HepG2 (cell line): ENCODE measurements around the gene ATG13.

Source experiments
- CREM ChIP-seq, 2 experiments: sonication (generic) in 1 of 2; formaldehyde crosslinking in 1 of 2; IDR thresholded peaks; 2 replicates each; pipeline versions ENCODE4 v1.4.0 to v1.6.1; 2016 to 2020; ENCODE audit warnings: antibody characterized with exemption in 1 of 2, mild to moderate bottlenecking in 1 of 2, missing genetic modification reagents in 1 of 2
- MAFG ChIP-seq: sonication (generic); formaldehyde crosslinking; IDR thresholded peaks from 2 replicates; pipeline ENCODE4 v1.5.1; 2020; ENCODE audit warnings: mild to moderate bottlenecking, missing genetic modification reagents
- MTA3 ChIP-seq: sonication (generic); formaldehyde crosslinking; IDR thresholded peaks from 2 replicates; pipeline ENCODE4 v1.4.0; 2020; ENCODE audit warnings: missing genetic modification reagents
- REST ChIP-seq, 2 experiments: IDR thresholded peaks; 2 replicates each; pipeline ENCODE4 v1.6.1; 2011 to 2012; ENCODE audit warnings: low read length in 2 of 2, borderline replicate concordance in 1 of 2, low read depth in 1 of 2, mild to moderate bottlenecking in 1 of 2, moderate library complexity in 1 of 2
- ZNF660 ChIP-seq: sonication (generic); formaldehyde crosslinking; IDR thresholded peaks from 2 replicates; pipeline ENCODE4 v1.5.1; 2020; ENCODE audit warnings: mild to moderate bottlenecking, low read depth, missing genetic modification reagents, borderline replicate concordance
- ZNF83 ChIP-seq: sonication (generic); formaldehyde crosslinking; IDR thresholded peaks from 2 replicates; pipeline ENCODE4 v1.4.0; 2020; ENCODE audit warnings: missing genetic modification reagents, mild to moderate bottlenecking, borderline replicate concordance

GRCh38 chr11:46672381-46672839 lies 55.1 kb downstream of the ATG13 start:
- no peak for TF ChIP-seq CREM (IDR thresholded peaks at IDR 0.05)
- no peak for TF ChIP-seq CREM (CRISPR knock-in tag; IDR thresholded peaks at IDR 0.05)
- no peak for TF ChIP-seq MTA3
- no peak for TF ChIP-seq MAFG (CRISPR knock-in tag)
- no peak for TF ChIP-seq ZNF83 (CRISPR knock-in tag)
- TF ChIP-seq ZNF660 (CRISPR knock-in tag), result no peak
- no peak for TF ChIP-seq REST (IDR thresholded peaks at IDR 0.05; ENCODE audit: borderline replicate concordance in 1 of 2, low read depth in 1 of 2, low read length in 2 of 2)
